Heart right ventricle (tissue), 16 donors: ENCODE results near the gene SBK1. TPM values are rescaled to one million over a fixed set of nuclear protein-coding genes. Genes with fewer than 3 reads are reported as not detected.
A peak's percentile ranks its signal among the peaks of the same experiment; 100 is the strongest.

Experiments used
- ATAC-seq, 8 donors: fragments of 200-7000 bp; cut with Tn5 transposase; one replicate each; pipeline ENCODE4 v1.9.1; 2020; ENCODE audit warnings: mild to moderate bottlenecking in 8 of 8, moderate library complexity in 8 of 8, moderate number of reproducible peaks in 1 of 8
- DNase-seq, 2 donors: peaks; one replicate each; pipeline ENCODE4 v3.0.0-alpha.2; 2020
- H3K27ac ChIP-seq, 10 donors: fragments of 200-600 bp; sonication (generic) in 2 of 10; one replicate each; pipeline versions ENCODE4 v1.5.0 to v1.8.0; 2020 to 2022; ENCODE audit warnings: mild to moderate bottlenecking in 3 of 10
- H3K27me3 ChIP-seq, 7 donors: fragments of 200-600 bp; one replicate each; pipeline ENCODE4 v1.8.0; 2021 to 2022; ENCODE audit warnings: mild to moderate bottlenecking in 2 of 7
- H3K36me3 ChIP-seq, 9 donors: fragments of 200-600 bp; sonication (generic) in 1 of 9; one replicate each; pipeline versions ENCODE4 v1.5.0 to v1.8.0; 2020 to 2022; ENCODE audit warnings: mild to moderate bottlenecking in 2 of 9
- H3K4me1 ChIP-seq, 9 donors: fragments of 200-600 bp; sonication (generic) in 1 of 9; one replicate each; pipeline versions ENCODE4 v1.5.0 to v1.8.0; 2020 to 2022; ENCODE audit warnings: mild to moderate bottlenecking in 4 of 9
- H3K4me3 ChIP-seq, 10 donors: fragments of 200-600 bp; sonication (generic) in 2 of 10; one replicate each; pipeline versions ENCODE4 v1.5.0 to v1.8.0; 2020 to 2022; ENCODE audit warnings: mild to moderate bottlenecking in 7 of 10, moderate library complexity in 2 of 10
- H3K9me3 ChIP-seq, 11 donors: fragments of 200-600 bp in 10 of 11; sonication (generic) in 2 of 11; one replicate each; pipeline versions ENCODE4 v1.5.0 to v1.8.0; 2013 to 2022; ENCODE audit warnings: mild to moderate bottlenecking in 2 of 11, control low read depth in 1 of 11, moderate library complexity in 1 of 11
- CTCF ChIP-seq, 9 donors: fragments of 200-600 bp; sonication (generic) in 2 of 9; IDR thresholded peaks; one replicate each; pipeline versions ENCODE4 v1.5.0 to v1.8.0; 2021 to 2022; ENCODE audit warnings: antibody characterized with exemption in 9 of 9, mild to moderate bottlenecking in 5 of 9, moderate library complexity in 1 of 9
- WGBS, 2 donors: extraction: QIAGEN DNeasy Blood & Tissue Kit; methylation state at CpG; one replicate each; pipeline ENCODE4 v1.1.7; 2013; ENCODE audit warnings: inconsistent platforms in 1 of 2; 5-methylcytosine and 5-hydroxymethylcytosine counted together
- intact Hi-C, 10 donors: fragments of 100-400 bp; cut with DNase I; formaldehyde crosslinking; loops; one replicate each; pipeline versions ENCODE4 v1.11.1 to v1.14.2; 2022
- polyA plus RNA-seq, 2 donors: library from polyadenylated mRNA; stranded (reverse); fragments of 200-250 nt; gene quantifications; one replicate each; pipeline ENCODE4 v1.2.3, GENCODE V29; 2013
- total RNA-seq, 10 donors: library from RNA; stranded (reverse); fragmentation: NEBNext Ultra II Directional in 3 of 10; extraction: Animal tissue kit (Norgen Biotek cat#: 25700) in 3 of 10; gene quantifications; one replicate each; pipeline versions ENCODE4 v1.2.1 to v1.2.4, GENCODE V29; 2021 to 2023
- donor health status: Arrhythmogenic right ventricular cardiomyopathy.
- donor health status: ischemic (EF 13 %, LVEDD 7.1; RV severe dilation, severe dysfunction).
- donor health status: healthy with polysubstance abuse.
- donor health status: DM: no; HTN: yes; CAD: no.
- donor health status: DM: no; HTN: no; CAD: no.
- donor health status: ischemic (EF 25% LVEDD 6.9; RV normal size, moderate dysfunction).
- donor health status: ischemic (EF 25% LVEDD 5.7; RV mildly dilated, moderate dysfunction).
- donor health status: healthy.
- donor health status: DM: yes; HTN: yes; CAD: no.
- donor health status: Ischemic cardiomyopathy.
- donor health status: ischemic (EF 35%, LVEDD 5.7; RV mildly dilated, moderate dysfunction).
- donor health status: nonischemic (EF 11% LVEDD 7.7; RV severe dilation, severe dysfunction).
- donor health status: DM: yes; HTN: yes; CAD: no.
- donor health status: PGD.
- donor health status: ischemic (EF 29% LVEDD 5.4; RV normal size, mild dysfunction).
- donor health status: nonischemic (EF 23%, LVEDD 6.1; RV moderate dilation, normal function).

The SBK1 gene
- total and polyA plus RNA-seq, 12 donors, result 0.38 to 7.0 (median 2.8) TPM

- intact Hi-C loops, result no loop called here
- 41 to 43% methylated on average over 10 to 11 of the region's 11 CpGs for WGBS, 2 donors
- Histone ChIP-seq H3K36me3 (no peaks in the 10 kb centered on the region), H3K27ac (no peak overlapping the region), H3K9me3 (no peaks in the 10 kb centered on the region), H3K27me3 (peaks cover 0 to 4% (median 0%) of the 10 kb centered on the region in 7 donors), H3K4me1 (peaks cover 0 to 13% (median 3%) of the 10 kb centered on the region in 9 donors), H3K4me3 (no peak overlapping the region)
- no peak for DNase-seq
- no peak for ATAC-seq
- TF ChIP-seq CTCF (IDR thresholded peaks at IDR 0.05), result no peak
These were observed 21.3 kb downstream of the SBK1 start for GRCh38 chr16:28313587-28313986.

GRCh38 chr16:28316054-28316453 lies 23.7 kb downstream of the SBK1 start:
- no peak overlapping the region for H3K27ac ChIP-seq

GRCh38 chr16:28317040-28317880 lies 24.9 kb downstream of the SBK1 start:
- H3K27me3 ChIP-seq, result peaks cover 0 to 4% (median 0%) of the 10 kb centered on the region in 7 donors
- no peaks in the 10 kb centered on the region for H3K36me3 ChIP-seq
- intact Hi-C loops, result loop anchor here in 9 of 10 donors (1.0 to 5.0 kb wide), 4 partner anchors 38 to 40 kb away; no protein-coding TSS in a partner anchor
- ATAC-seq (peak in 6 of 8 donors; percentile 37 to 61 (median 55)), DNase-seq (peak; percentile 42 to 46)
- H3K27ac ChIP-seq, result no peak overlapping the region
- H3K9me3 ChIP-seq, result no peaks in the 10 kb centered on the region
- peak; percentile 57 to 85 (median 82) for TF ChIP-seq CTCF (IDR thresholded peaks at IDR 0.05)
- H3K4me1 ChIP-seq, result peaks cover 0 to 6% (median 0%) of the 10 kb centered on the region in 9 donors
- no peak overlapping the region for H3K4me3 ChIP-seq
- 52% methylated on average over 22 of the region's 22 CpGs for WGBS, 2 donors

More at GRCh38 chr16:28316054-28316453, 23.7 kb downstream of the SBK1 start:
- DNase-seq, result no peak
- no peak for TF ChIP-seq CTCF (IDR thresholded peaks at IDR 0.05)
- ATAC-seq, result no peak
- 77 to 80% methylated on average over 6 of the region's 6 CpGs for WGBS, 2 donors
- Histone ChIP-seq H3K36me3 (no peaks in the 10 kb centered on the region), H3K4me1 (peaks cover 0 to 10% (median 0%) of the 10 kb centered on the region in 9 donors), H3K9me3 (no peaks in the 10 kb centered on the region), H3K27me3 (peaks cover 0 to 4% (median 0%) of the 10 kb centered on the region in 7 donors), H3K4me3 (no peak overlapping the region)
- intact Hi-C loops, result loop anchor here in 5 of 10 donors (2.0 to 5.0 kb wide), 2 partner anchors 37 to 39 kb away; no protein-coding TSS in a partner anchor

GRCh38 chr16:28318042-28318744 lies 25.9 kb downstream of the SBK1 start:
- no peaks in the 10 kb centered on the region for H3K36me3 ChIP-seq
- ATAC-seq (no peak), DNase-seq (no peak)
- 84% methylated on average over 9 of the region's 9 CpGs for WGBS, 2 donors
- no peak overlapping the region for H3K27ac ChIP-seq
- intact Hi-C loops, result loop anchor here in 5 of 10 donors (1.0 to 5.0 kb wide), 2 partner anchors 39 to 41 kb away; no protein-coding TSS in a partner anchor
- H3K4me3 ChIP-seq, result no peak overlapping the region
- peaks cover 0 to 6% (median 0%) of the 10 kb centered on the region in 9 donors for H3K4me1 ChIP-seq
- no peaks in the 10 kb centered on the region for H3K9me3 ChIP-seq
- no peak for TF ChIP-seq CTCF (IDR thresholded peaks at IDR 0.05)
- H3K27me3 ChIP-seq, result peaks cover 0 to 4% (median 0%) of the 10 kb centered on the region in 7 donors
